NCI-H526 (cell line): ENCODE results near the gene ERVK3-1.
A peak's percentile ranks its signal among the peaks of the same experiment; 100 is the strongest.
"Not testable (repeated sequence)": the region's sequence is repeated elsewhere in the genome, so short reads cannot be mapped to it uniquely, and the experiment has no call there.

ENCODE experiments used
- DNase-seq, 2 experiments: peaks; one replicate each; lab custom pipeline; 2025; lab: John Stamatoyannopoulos, UW

ERVK3-1 gene

GRCh38 chr19:58305065-58305931 lies at the start of gene ERVK3-1:
TSS of gene ERVK3-1 (plus strand) at chr19:58305377. CDS start at chr19:58312169, 6,792 bp downstream.
- DNase-seq, result peak; percentile 95 to 98

- not testable (repeated sequence) for DNase-seq
Measured at GRCh38 chr19:58258259-58258658, 46.9 kb upstream of the ERVK3-1 start.

GRCh38 chr19:58261600-58261967 lies 43.6 kb upstream of the ERVK3-1 start:
- DNase-seq, result no peak

- no peak for DNase-seq
Measured at GRCh38 chr19:58261968-58262921, 42.9 kb upstream of the ERVK3-1 start.

GRCh38 chr19:58262922-58263296 lies 42.3 kb upstream of the ERVK3-1 start:
- DNase-seq, result no peak

- no peak for DNase-seq
Measured at GRCh38 chr19:58265100-58265499, 40.1 kb upstream of the ERVK3-1 start.

- no peak for DNase-seq
Measured at GRCh38 chr19:58268344-58268743, 36.8 kb upstream of the ERVK3-1 start.

- no peak for DNase-seq
Measured at GRCh38 chr19:58274771-58275201, 30.4 kb upstream of the ERVK3-1 start.

GRCh38 chr19:58275564-58275963 lies 29.6 kb upstream of the ERVK3-1 start:
- no peak for DNase-seq

- no peak for DNase-seq
Measured at GRCh38 chr19:58277197-58277596, 28.0 kb upstream of the ERVK3-1 start.

- no peak for DNase-seq
Measured at GRCh38 chr19:58277748-58278540, 27.2 kb upstream of the ERVK3-1 start.

- peak; percentile 96 to 99 for DNase-seq
Measured at GRCh38 chr19:58278541-58279041, 26.6 kb upstream of the ERVK3-1 start, which contains the start of gene ZNF8. TSS of gene ZNF8 (plus strand) at chr19:58278955. CDS start at chr19:58279082, 127 bp downstream.

- peak; percentile 43 to 62 for DNase-seq
Measured at GRCh38 chr19:58279042-58279924, 25.9 kb upstream of the ERVK3-1 start.

GRCh38 chr19:58279925-58280316 lies 25.3 kb upstream of the ERVK3-1 start:
- no peak for DNase-seq

- DNase-seq, result no peak
Measured at GRCh38 chr19:58284199-58284598, 21.0 kb upstream of the ERVK3-1 start.

GRCh38 chr19:58291943-58292342 lies 13.2 kb upstream of the ERVK3-1 start:
- DNase-seq, result no peak

GRCh38 chr19:58294743-58295374 lies 10.3 kb upstream of the ERVK3-1 start:
- no peak for DNase-seq

- no peak for DNase-seq
Measured at GRCh38 chr19:58296104-58296503, 9.1 kb upstream of the ERVK3-1 start.

GRCh38 chr19:58300620-58301019 lies 4.6 kb upstream of the ERVK3-1 start:
- no peak for DNase-seq

- peak in 1 of 2 experiments; percentile 7 for DNase-seq
Measured at GRCh38 chr19:58304255-58304654, 922 bp upstream of the ERVK3-1 start.
